ENCODE results near the gene TMEM9. TPM values are rescaled to one million over a fixed set of nuclear protein-coding genes. Genes with fewer than 3 reads are reported as not detected.

Gene TMEM9
- total RNA-seq, 2 experiments from 2014 or later: 28.5 to 35.9 TPM

DNA sequence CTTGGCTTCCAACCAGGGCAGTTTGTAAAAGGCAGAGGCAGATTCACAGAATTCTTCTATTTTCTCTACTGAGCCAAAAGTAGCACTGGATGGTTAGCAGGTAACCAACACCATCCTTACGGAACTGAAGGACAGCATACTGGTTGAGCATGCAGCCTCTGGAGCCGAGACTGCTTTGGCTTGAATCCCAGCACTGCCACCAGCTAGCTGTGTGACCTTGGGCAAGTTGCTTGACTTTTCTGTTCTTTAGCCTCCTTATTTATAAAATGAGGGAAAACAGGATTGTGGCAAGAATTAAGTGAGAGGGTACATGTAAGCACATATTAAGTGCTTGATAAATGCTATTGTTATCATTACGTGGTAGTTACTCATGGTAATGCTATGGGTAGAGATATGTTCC lies 61.5 kb downstream of the TMEM9 start:
- BruUV-seq (replicated peaks): no TSS peak
- no peaks in the 10 kb centered on the region for H3K9me3 ChIP-seq (ENCODE audit: low read length)
- no peak overlapping the region for H2AFZ ChIP-seq (ENCODE audit: low read length)
- H3K4me3 ChIP-seq (ENCODE audit: low read depth, low read length, poor library complexity, severe bottlenecking): no peak overlapping the region
- H3K4me2 ChIP-seq (ENCODE audit: low read length): no peak overlapping the region
- DNase-seq (ENCODE audit: low spot score): no peak
- H3K27ac ChIP-seq (ENCODE audit: low read depth, low read length, poor library complexity, severe bottlenecking): no peak overlapping the region
- ChIA-PET POLR2A (no interaction called here), CTCF (ENCODE audit: unreplicated experiment) (no interaction called here)
- H3K36me3 ChIP-seq (ENCODE audit: insufficient read depth, low read length): no peaks in the 10 kb centered on the region
- H4K20me1 ChIP-seq (ENCODE audit: insufficient read depth, low read length): no peaks in the 10 kb centered on the region
- no peaks in the 10 kb centered on the region for H3K9me2 ChIP-seq (ENCODE audit: insufficient read depth, low read length)
- no peaks in the 10 kb centered on the region for H3K79me2 ChIP-seq (ENCODE audit: insufficient read depth, low read depth, low read length)
- peaks cover 9% of the 10 kb centered on the region for H3K4me1 ChIP-seq (ENCODE audit: insufficient read depth, low read length, poor library complexity, severe bottlenecking)
- TF ChIP-seq CTCF (conservative IDR thresholded peaks at IDR 0.05; ENCODE audit: low read length) (no peak), EZH2phosphoT487 (IDR thresholded peaks at IDR 0.05; ENCODE audit: borderline replicate concordance, low read depth, low read length) (no peak)
- intact Hi-C loops (cut with micrococcal nuclease; ENCODE audit: unreplicated experiment): no loop called here

- ChIA-PET CTCF (ENCODE audit: unreplicated experiment) (no interaction called here), POLR2A (interaction anchor here (0.6 kb wide), 2 partner anchors 9 to 20 kb away, joined by 3 to 5 read pairs; no protein-coding TSS in a partner anchor)
- Histone ChIP-seq H2AFZ (ENCODE audit: low read length) (no peak overlapping the region), H3K4me3 (ENCODE audit: low read depth, low read length, poor library complexity, severe bottlenecking) (no peak overlapping the region), H3K4me2 (ENCODE audit: low read length) (no peak overlapping the region), H3K9me2 (ENCODE audit: insufficient read depth, low read length) (no peaks in the 10 kb centered on the region), H4K20me1 (ENCODE audit: insufficient read depth, low read length) (no peaks in the 10 kb centered on the region), H3K79me2 (ENCODE audit: insufficient read depth, low read depth, low read length) (no peaks in the 10 kb centered on the region), H3K9me3 (ENCODE audit: low read length) (no peaks in the 10 kb centered on the region), H3K27ac (ENCODE audit: low read depth, low read length, poor library complexity, severe bottlenecking) (no peak overlapping the region), H3K4me1 (ENCODE audit: insufficient read depth, low read length, poor library complexity, severe bottlenecking) (peaks cover 7% of the 10 kb centered on the region), H3K36me3 (ENCODE audit: insufficient read depth, low read length) (no peaks in the 10 kb centered on the region)
- TF ChIP-seq EZH2phosphoT487 (IDR thresholded peaks at IDR 0.05; ENCODE audit: borderline replicate concordance, low read depth, low read length): no peak
- intact Hi-C loops (cut with micrococcal nuclease; ENCODE audit: unreplicated experiment): no loop called here
- DNase-seq (ENCODE audit: low spot score): no peak
- BruUV-seq (replicated peaks): no TSS peak
These were observed 63.0 kb downstream of the TMEM9 start for GRCh38 chr1:201091256-201091655.

GRCh38 chr1:201090541-201090940 lies 63.7 kb downstream of the TMEM9 start:
- Histone ChIP-seq H2AFZ (ENCODE audit: low read length) (no peak overlapping the region), H3K9me3 (ENCODE audit: low read length) (no peaks in the 10 kb centered on the region), H4K20me1 (ENCODE audit: insufficient read depth, low read length) (no peaks in the 10 kb centered on the region), H3K36me3 (ENCODE audit: insufficient read depth, low read length) (no peaks in the 10 kb centered on the region), H3K4me2 (ENCODE audit: low read length) (no peak overlapping the region), H3K9me2 (ENCODE audit: insufficient read depth, low read length) (no peaks in the 10 kb centered on the region), H3K4me1 (ENCODE audit: insufficient read depth, low read length, poor library complexity, severe bottlenecking) (peaks cover under 1% of the 10 kb centered on the region), H3K4me3 (ENCODE audit: low read depth, low read length, poor library complexity, severe bottlenecking) (no peak overlapping the region), H3K27ac (ENCODE audit: low read depth, low read length, poor library complexity, severe bottlenecking) (no peak overlapping the region), H3K79me2 (ENCODE audit: insufficient read depth, low read depth, low read length) (no peaks in the 10 kb centered on the region)
- ChIA-PET POLR2A (no interaction called here), CTCF (ENCODE audit: unreplicated experiment) (no interaction called here)
- TF ChIP-seq EZH2phosphoT487 (IDR thresholded peaks at IDR 0.05; ENCODE audit: borderline replicate concordance, low read depth, low read length) (no peak), CTCF (conservative IDR thresholded peaks at IDR 0.05; ENCODE audit: low read length) (no peak)
- intact Hi-C loops (cut with micrococcal nuclease; ENCODE audit: unreplicated experiment): no loop called here
- no TSS peak for BruUV-seq (replicated peaks)
- DNase-seq (ENCODE audit: low spot score): no peak

Data from OCI-LY7 (cell line).